ENCODE results near the gene PIWIL4.

Gene PIWIL4

GRCh38 chr11:94567181-94567670 is at the start of gene PIWIL4:
PIWIL4 (plus strand) TSS chr11:94567368; CDS start chr11:94567519, 151 bp downstream.
- TF ChIP-seq KLF9 (tag by site-specific recombination; IDR thresholded peaks at IDR 0.05; ENCODE audit: low read depth), result no peak
- no peak for TF ChIP-seq ZNF580 (tag by site-specific recombination; IDR thresholded peaks at IDR 0.05)
- TF ChIP-seq ZNF157 (tag by site-specific recombination; IDR thresholded peaks at IDR 0.05), result no peak
- no peak for TF ChIP-seq ZNF571 (tag by site-specific recombination; IDR thresholded peaks at IDR 0.05)
- TF ChIP-seq KLF8 (tag by site-specific recombination; IDR thresholded peaks at IDR 0.05), result no peak
- no peak for TF ChIP-seq ELK4 (IDR thresholded peaks at IDR 0.05; ENCODE audit: borderline replicate concordance, low read depth, low read length)
- no peak for TF ChIP-seq ZNF549 (tag by site-specific recombination; IDR thresholded peaks at IDR 0.05)
- no peak for TF ChIP-seq ZFHX2 (tag by site-specific recombination; conservative IDR thresholded peaks at IDR 0.05)
- no peak for TF ChIP-seq ZNF184 (tag by site-specific recombination; IDR thresholded peaks at IDR 0.05)
- TF ChIP-seq ZNF548 (tag by site-specific recombination; IDR thresholded peaks at IDR 0.05), result no peak
- no peak for TF ChIP-seq YY1 (tag by site-specific recombination; IDR thresholded peaks at IDR 0.05)
- no peak for TF ChIP-seq ZNF37A (tag by site-specific recombination; IDR thresholded peaks at IDR 0.05)
- TF ChIP-seq ZIC2 (tag by site-specific recombination; IDR thresholded peaks at IDR 0.05), result no peak
- TF ChIP-seq ZFP41 (tag by site-specific recombination; IDR thresholded peaks at IDR 0.05; ENCODE audit: borderline replicate concordance), result no peak
- TF ChIP-seq ZNF112 (tag by site-specific recombination; IDR thresholded peaks at IDR 0.05), result no peak
- no peak for TF ChIP-seq ZNF266 (tag by site-specific recombination; IDR thresholded peaks at IDR 0.05; ENCODE audit: low read depth)
- no peak for TF ChIP-seq ZNF704 (tag by site-specific recombination; IDR thresholded peaks at IDR 0.05)
- no peak for TF ChIP-seq TRIM28 (IDR thresholded peaks at IDR 0.05; ENCODE audit: borderline replicate concordance, low read length)
- H3K36me3 ChIP-seq (ENCODE audit: control insufficient read depth in 2 of 2, insufficient read depth in 1 of 2, low read length in 2 of 2), result no peaks in the 10 kb centered on the region
- no peak within 1 kb of the TSS for H3K4me3 ChIP-seq (ENCODE audit: low read depth, low read length)
- H3K27ac ChIP-seq (ENCODE audit: extremely low read depth, low read depth, low read length), result no peak within 1 kb of the TSS
- no peaks in the 10 kb centered on the region for H3K9me3 ChIP-seq (ENCODE audit: control insufficient read depth, insufficient read depth, low read depth, low read length)
- no peaks in the 10 kb centered on the region for H3K4me1 ChIP-seq (ENCODE audit: control insufficient read depth, insufficient read depth, low read length)
- POLR2A ChIA-PET, result no interaction called here
- CTCF ChIA-PET, result no interaction called here

- Histone ChIP-seq H3K4me3 (ENCODE audit: low read depth, low read length) (no peak overlapping the region), H3K27ac (ENCODE audit: extremely low read depth, low read depth, low read length) (no peak overlapping the region), H3K36me3 (ENCODE audit: control insufficient read depth in 2 of 2, insufficient read depth in 1 of 2, low read length in 2 of 2) (no peaks in the 10 kb centered on the region), H3K9me3 (ENCODE audit: control insufficient read depth, insufficient read depth, low read depth, low read length) (no peaks in the 10 kb centered on the region), H3K4me1 (ENCODE audit: control insufficient read depth, insufficient read depth, low read length) (0 out of 2 replicates have a peak, but pooled peaks cover under 1% of the 10 kb centered on the region)
- ChIA-PET CTCF (interaction anchor here (0.6 to 2.0 kb wide), 5 partner anchors 8 to 1907 kb away, joined by 3 to 5 read pairs (median 4); no protein-coding TSS in a partner anchor), POLR2A (no interaction called here)
- TF ChIP-seq GFI1B (tag by site-specific recombination; IDR thresholded peaks at IDR 0.05) (no peak), ZNF518A (tag by site-specific recombination; conservative IDR thresholded peaks at IDR 0.05; ENCODE audit: low read depth) (no peak), ZNF843 (tag by site-specific recombination; IDR thresholded peaks at IDR 0.05) (no peak), ZFP37 (tag by site-specific recombination; IDR thresholded peaks at IDR 0.05) (no peak), ZBTB10 (tag by site-specific recombination; IDR thresholded peaks at IDR 0.05) (no peak), ZNF311 (tag by site-specific recombination; IDR thresholded peaks at IDR 0.05; ENCODE audit: borderline replicate concordance) (no peak), PRDM6 (tag by site-specific recombination; IDR thresholded peaks at IDR 0.05) (no peak)
Measured at GRCh38 chr11:94518300-94518699, 48.9 kb upstream of the PIWIL4 start.
